Measurements from ENCODE around the gene RUNX1. TPM values are rescaled to one million over a fixed set of nuclear protein-coding genes. Genes with fewer than 3 reads are reported as not detected.

RUNX1 gene
- total and polyA plus RNA-seq, 7 donors = 8.7 to 230 (median 30.1) TPM

DNA sequence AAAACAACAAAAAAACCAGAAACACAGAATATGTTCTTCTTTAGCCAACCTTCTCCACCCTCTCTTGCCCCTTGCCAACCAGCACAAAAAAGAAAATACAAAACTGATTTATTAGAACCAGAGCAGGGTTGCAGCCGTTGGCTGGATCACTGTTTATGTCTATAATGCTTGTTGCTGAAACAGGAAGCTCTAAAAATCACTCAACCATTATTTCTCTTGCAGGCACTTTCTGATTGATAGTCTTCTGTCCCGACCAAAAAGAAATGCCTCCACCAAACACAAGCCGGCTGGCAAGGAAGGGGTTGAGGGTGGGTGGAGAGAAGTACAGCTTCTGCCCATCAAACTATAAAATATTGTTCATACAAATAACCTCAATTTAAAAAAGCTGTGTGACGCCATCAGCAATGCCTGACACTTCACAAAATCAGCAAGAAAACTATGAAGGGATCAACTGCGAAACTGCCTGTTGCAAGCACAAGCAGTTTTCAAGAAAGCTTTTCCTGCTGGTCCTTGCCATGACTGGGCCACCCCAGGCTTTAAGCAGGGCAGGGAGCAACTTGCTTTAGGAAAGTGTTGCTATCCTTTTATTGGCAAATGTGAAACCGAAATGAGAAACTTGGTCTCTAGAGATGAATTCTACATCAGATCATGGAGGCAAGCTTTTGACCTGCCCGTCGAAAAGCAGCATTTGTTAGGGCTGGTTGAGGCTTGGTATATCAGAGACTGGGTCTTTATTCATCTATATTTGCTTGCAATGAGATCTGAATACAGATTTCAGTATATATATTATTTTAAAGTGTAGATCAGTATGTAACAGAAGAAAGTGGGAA is 174.2 kb downstream of the RUNX1 start:
- peaks cover 3 to 100% of the 10 kb centered on the region in 2 donors for H3K36me3 ChIP-seq (ENCODE audit: insufficient read depth in 1 of 2, low read depth in 1 of 2)
- DNase-seq = no peak
- H3K27me3 ChIP-seq (ENCODE audit: insufficient read depth in 3 of 3, low read length in 2 of 3) = no peaks in the 10 kb centered on the region
- no peaks in the 10 kb centered on the region for H3K9me3 ChIP-seq
- H3K4me1 ChIP-seq = no peaks in the 10 kb centered on the region
- no peak for ATAC-seq
- no peak overlapping the region for H3K27ac ChIP-seq
- H3K4me3 ChIP-seq = no peak overlapping the region
- TF ChIP-seq, protein P1, sequence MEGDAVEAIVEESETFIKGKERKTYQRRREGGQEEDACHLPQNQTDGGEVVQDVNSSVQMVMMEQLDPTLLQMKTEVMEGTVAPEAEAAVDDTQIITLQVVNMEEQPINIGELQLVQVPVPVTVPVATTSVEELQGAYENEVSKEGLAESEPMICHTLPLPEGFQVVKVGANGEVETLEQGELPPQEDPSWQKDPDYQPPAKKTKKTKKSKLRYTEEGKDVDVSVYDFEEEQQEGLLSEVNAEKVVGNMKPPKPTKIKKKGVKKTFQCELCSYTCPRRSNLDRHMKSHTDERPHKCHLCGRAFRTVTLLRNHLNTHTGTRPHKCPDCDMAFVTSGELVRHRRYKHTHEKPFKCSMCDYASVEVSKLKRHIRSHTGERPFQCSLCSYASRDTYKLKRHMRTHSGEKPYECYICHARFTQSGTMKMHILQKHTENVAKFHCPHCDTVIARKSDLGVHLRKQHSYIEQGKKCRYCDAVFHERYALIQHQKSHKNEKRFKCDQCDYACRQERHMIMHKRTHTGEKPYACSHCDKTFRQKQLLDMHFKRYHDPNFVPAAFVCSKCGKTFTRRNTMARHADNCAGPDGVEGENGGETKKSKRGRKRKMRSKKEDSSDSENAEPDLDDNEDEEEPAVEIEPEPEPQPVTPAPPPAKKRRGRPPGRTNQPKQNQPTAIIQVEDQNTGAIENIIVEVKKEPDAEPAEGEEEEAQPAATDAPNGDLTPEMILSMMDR (IDR thresholded peaks at IDR 0.05) = no peak
- 74 to 82% (median 78%) methylated on average over 8 of the region's 8 CpGs for WGBS, 3 donors
- intact Hi-C loops (cut with DNase I) = no loop called here

DNA sequence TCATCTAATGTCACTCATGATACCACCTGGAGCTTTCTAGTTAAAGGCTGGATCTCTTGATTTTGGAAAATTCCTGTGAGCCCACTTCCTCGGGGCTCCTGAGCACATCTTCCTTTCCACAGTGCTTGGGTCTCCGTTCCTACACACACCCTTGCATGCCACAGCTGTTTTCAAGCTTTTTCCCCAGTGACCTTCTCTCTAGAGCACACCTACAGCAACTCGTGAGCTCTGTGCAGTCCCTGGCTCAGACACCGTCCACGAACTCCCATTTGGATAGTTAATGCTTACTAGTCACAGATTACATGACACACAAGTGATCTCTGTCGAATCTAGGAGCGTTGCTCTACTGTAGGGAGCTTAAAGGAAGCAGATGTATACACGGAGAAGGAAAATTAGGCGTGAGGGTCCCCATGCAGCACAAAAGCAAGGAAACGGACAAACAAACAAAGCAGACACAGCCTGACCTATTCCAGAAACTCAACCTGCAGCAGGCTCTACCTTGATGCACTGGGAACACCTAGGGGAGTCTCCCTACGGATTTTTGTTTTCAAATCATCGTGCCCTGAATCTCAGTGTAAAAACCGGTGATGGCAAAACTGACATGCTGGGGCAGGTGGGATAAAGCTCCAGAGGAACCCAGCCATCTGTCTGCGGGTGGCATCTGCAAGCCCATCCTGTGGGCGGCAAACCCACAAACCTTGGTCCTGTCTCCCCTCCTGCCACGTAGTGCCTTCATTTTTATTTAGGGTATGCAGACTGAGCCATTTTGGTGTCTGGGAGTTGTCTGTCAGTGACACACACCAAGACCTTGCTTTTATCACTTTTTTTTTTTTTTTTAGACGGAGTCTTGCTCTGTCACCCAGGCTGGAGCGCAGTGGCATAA is 177.8 kb downstream of the RUNX1 start:
- intact Hi-C loops (cut with DNase I) = no loop called here
- TF ChIP-seq, protein P1 (IDR thresholded peaks at IDR 0.05) = no peak
- Histone ChIP-seq H3K4me1 (peaks cover 8% of the 10 kb centered on the region), H3K4me3 (no peak overlapping the region), H3K27ac (no peak overlapping the region), H3K27me3 (ENCODE audit: insufficient read depth in 3 of 3, low read length in 2 of 3) (no peaks in the 10 kb centered on the region), H3K9me3 (no peaks in the 10 kb centered on the region), H3K36me3 (ENCODE audit: insufficient read depth in 1 of 2, low read depth in 1 of 2) (peaks cover 7 to 100% of the 10 kb centered on the region in 2 donors)
- DNase-seq (no peak), ATAC-seq (peak; percentile 2 to 16 (median 10))
- WGBS, 3 donors = 73 to 79% (median 75%) methylated on average over 17 to 18 of the region's 18 CpGs

DNA sequence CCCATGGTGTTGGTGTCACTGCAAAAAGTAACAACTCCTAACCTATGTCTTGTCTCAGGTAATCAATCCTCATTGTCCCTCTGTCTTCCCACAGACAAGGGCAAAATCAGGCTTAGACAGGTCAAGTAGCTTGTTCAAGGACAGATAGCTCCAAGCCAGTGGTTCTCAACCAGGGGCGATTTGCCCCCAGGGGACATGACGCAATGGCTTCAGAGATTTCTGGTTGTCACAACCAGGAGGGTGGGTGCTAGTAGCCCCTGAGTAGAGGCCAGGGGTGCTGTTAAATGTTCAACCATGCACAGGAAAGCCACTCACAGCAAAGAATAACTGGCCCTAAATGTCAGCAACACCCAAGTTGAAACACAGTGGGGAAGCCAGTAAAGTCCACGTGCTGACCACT is 178.9 kb downstream of the RUNX1 start:
- Histone ChIP-seq H3K27me3 (ENCODE audit: insufficient read depth in 3 of 3, low read length in 2 of 3) (no peaks in the 10 kb centered on the region), H3K4me1 (peaks cover 17% of the 10 kb centered on the region), H3K27ac (no peak overlapping the region), H3K9me3 (no peaks in the 10 kb centered on the region), H3K4me3 (no peak overlapping the region), H3K36me3 (ENCODE audit: insufficient read depth in 1 of 2, low read depth in 1 of 2) (peaks cover 7 to 98% of the 10 kb centered on the region in 2 donors)
- WGBS, 3 donors = 88 to 95% (median 94%) methylated on average over 3 of the region's 3 CpGs
- ATAC-seq = no peak
- intact Hi-C loops (cut with DNase I) = no loop called here
- TF ChIP-seq, protein P1 (IDR thresholded peaks at IDR 0.05) = no peak
- no peak for DNase-seq

DNA sequence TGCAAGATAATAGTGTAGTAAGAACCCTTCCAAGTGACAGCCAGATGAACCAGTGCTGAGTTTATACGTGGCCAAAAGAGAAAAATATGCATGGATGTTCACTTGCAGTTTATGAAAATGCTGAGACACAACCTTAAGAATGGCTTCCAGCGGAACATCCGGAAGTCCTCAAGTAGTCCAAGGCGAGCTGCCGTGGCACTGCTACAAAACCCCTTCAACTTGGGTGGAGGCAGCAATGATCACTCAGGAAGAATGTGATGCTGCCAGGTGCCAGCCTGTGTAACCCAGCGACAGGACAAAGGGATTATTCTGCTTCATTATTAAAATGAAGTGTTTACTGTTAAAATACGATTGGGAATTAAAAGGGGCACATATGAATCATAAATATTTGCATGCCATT is 179.6 kb downstream of the RUNX1 start:
- intact Hi-C loops (cut with DNase I) = no loop called here
- Histone ChIP-seq H3K4me1 (peaks cover 17% of the 10 kb centered on the region), H3K36me3 (ENCODE audit: insufficient read depth in 1 of 2, low read depth in 1 of 2) (peaks cover 7 to 96% of the 10 kb centered on the region in 2 donors), H3K27me3 (ENCODE audit: insufficient read depth in 3 of 3, low read length in 2 of 3) (no peaks in the 10 kb centered on the region), H3K4me3 (no peak overlapping the region), H3K27ac (no peak overlapping the region), H3K9me3 (no peaks in the 10 kb centered on the region)
- no peak for DNase-seq
- no peak for ATAC-seq
- WGBS, 3 donors = 45 to 64% (median 57%) methylated on average over 7 of the region's 7 CpGs
- TF ChIP-seq, protein P1 (IDR thresholded peaks at IDR 0.05) = no peak

Measured in psoas muscle (tissue), 8 donors.